SIG-M5 treated with dmso at 0.1 percent for 504 hours (cell line): ENCODE data around the gene RUSF1.
"Not testable (repeated sequence)": the region's sequence is repeated elsewhere in the genome, so short reads cannot be mapped to it uniquely, and the experiment has no call there.

ENCODE experiments used
- DNase-seq: peaks from one replicate; lab custom pipeline; 2025; ENCODE audit not compliant: unreplicated experiment; lab: John Stamatoyannopoulos, UW

RUSF1 gene

GRCh38 chr16:31487720-31488467 is 20.3 kb downstream of the RUSF1 start:
- no peak for DNase-seq

- no peak for DNase-seq
These were observed 21.0 kb downstream of the RUSF1 start for GRCh38 chr16:31487071-31487719.

DNA sequence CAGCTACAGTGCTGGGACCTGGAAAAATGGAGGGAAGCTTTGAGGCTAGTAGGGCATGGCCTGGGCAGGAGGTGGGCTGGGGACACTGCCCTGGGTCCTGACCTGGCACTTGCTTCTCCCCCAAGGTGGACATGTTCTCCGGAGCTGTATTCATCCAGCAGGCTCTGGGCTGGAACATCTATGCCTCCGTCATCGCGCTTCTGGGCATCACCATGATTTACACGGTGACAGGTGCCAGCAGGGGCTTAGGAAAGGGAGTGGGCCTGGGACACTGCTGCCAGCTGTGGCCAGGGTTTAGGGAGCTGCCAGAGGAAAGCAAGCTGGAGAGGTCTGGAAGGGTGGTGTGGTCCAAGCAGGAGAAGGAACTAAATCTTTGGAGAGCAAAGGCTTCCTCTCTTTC is 22.1 kb downstream of the RUSF1 start:
- DNase-seq = no peak

- DNase-seq = no peak
These were observed 22.6 kb downstream of the RUSF1 start for GRCh38 chr16:31485571-31485970.

DNA sequence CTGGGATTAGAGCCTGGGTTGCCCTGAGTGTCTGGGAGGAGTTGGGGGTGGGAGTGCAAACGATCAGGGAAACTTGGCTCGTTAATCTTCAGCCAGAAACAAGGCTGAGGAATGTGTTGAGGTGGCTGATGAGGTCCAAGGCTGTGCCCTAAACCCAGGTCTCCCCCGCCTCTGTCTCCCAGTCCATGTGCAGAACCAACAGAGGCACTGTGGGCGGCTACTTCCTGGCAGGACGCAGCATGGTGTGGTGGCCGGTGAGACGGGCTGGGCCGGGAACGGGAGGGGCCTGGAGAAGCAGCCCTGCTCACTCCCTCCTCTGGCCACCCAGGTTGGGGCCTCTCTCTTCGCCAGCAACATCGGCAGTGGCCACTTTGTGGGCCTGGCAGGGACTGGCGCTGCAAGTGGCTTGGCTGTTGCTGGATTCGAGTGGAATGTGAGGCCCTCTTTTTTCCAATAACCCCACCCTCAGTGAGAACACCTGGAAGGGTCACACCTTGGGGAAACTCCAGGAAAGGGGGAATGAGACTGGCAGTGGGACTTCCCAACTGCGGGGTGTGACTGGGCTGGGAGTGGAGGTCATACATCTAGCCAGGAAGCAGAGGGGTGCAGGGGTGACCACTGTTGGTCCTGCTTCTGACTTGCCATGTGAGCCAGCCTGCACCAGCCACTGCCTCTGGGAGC is 23.6 kb downstream of the RUSF1 start:
- no peak for DNase-seq

- DNase-seq = not testable (repeated sequence)
These were observed 24.1 kb downstream of the RUSF1 start for GRCh38 chr16:31484048-31484447.

DNA sequence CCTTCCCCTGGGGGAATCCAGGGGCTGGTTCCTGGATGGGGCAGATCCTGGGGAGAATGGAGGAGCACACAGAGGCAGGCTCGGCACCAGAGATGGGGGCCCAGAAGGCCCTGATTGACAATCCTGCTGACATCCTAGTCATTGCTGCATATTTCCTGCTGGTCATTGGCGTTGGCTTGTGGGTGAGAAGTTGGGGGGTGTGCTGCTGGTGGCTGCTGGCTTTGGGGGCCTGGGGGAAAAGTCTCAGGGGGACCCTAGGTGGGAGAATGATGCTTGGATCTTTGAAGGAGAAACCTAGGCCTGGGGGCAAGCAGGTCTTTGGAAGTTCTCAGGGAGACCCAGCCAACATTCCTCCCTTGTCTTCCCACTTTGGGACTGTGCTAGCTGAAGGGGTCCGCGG is 25.1 kb downstream of the RUSF1 start, which contains the start of gene SLC5A2:
SLC5A2 (plus strand) TSS at position 43 of the 400 bp plus-strand sequence; CDS start at position 57, 14 bp downstream.
- DNase-seq = no peak

DNA sequence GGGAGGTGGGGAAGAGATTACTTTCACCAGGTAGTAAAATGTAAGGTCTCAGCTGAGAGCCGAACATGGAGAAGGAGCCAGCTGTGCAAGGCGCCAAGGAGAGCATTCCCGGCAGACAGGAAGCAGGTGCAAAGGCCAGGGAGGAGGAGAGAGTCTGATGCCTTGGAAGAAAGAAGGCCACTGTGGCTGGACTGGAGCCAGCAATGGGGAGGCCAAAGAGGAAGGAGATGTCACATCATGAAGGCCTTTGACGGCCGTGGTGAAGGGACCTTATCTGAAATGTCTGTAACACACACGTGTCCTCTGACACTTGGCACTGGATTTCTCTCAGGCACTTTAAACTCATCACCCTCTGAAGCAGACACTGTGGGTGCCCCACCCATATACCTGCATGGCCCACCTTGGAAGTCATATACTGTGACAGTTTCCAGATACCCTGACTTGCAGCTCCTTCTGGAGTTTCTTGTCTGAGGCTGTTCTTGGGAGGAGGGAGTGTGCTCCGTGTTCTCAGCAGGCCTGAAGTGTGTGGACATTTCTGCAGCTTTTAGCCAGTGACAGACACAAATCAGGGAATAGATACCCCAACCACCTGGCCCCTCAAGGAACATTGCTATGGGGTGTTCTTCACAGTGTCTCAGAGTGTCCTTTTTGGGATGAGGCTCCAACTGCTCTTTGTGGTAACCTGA is 27.2 kb downstream of the RUSF1 start:
- DNase-seq = no peak

DNA sequence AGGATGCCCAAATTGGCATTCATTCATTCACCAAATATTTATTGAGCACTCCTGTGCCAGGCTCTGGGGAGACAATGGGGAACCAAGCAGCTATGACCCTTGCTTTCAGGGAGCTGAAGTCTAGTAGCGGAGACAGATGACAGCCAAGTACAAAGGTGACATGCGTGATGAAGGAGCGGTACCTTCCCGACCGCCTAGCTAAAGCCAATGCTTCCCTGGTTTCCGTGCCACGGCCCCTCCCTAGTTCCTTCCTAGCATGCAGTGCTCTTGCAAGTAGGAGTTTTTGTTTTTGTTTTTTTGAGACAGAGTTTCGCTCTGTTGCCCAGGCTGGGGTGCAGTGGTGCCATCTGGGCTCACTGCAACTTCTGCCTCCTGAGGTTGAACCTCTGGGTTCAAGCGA is 28.4 kb downstream of the RUSF1 start:
- DNase-seq = no peak

DNA sequence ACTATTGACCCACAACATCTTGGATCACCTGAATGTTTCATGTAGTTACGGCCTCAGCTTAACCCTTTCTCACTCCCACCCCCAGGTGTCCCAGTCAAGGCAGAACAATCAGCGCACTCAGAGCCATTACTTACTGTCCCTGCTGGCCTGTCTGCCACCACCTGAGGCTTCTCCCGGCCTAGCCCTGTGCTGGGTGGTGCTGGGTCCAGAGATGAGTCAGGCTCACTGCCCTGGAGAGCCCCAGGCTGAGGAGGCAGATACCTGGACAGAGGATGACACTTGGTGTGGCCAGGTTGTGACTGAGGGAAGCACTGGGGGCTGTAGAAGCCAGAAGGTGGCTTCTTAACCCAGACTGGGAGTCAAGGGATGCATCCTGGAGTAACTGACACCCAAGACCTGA is 29.2 kb downstream of the RUSF1 start:
- DNase-seq = no peak

DNA sequence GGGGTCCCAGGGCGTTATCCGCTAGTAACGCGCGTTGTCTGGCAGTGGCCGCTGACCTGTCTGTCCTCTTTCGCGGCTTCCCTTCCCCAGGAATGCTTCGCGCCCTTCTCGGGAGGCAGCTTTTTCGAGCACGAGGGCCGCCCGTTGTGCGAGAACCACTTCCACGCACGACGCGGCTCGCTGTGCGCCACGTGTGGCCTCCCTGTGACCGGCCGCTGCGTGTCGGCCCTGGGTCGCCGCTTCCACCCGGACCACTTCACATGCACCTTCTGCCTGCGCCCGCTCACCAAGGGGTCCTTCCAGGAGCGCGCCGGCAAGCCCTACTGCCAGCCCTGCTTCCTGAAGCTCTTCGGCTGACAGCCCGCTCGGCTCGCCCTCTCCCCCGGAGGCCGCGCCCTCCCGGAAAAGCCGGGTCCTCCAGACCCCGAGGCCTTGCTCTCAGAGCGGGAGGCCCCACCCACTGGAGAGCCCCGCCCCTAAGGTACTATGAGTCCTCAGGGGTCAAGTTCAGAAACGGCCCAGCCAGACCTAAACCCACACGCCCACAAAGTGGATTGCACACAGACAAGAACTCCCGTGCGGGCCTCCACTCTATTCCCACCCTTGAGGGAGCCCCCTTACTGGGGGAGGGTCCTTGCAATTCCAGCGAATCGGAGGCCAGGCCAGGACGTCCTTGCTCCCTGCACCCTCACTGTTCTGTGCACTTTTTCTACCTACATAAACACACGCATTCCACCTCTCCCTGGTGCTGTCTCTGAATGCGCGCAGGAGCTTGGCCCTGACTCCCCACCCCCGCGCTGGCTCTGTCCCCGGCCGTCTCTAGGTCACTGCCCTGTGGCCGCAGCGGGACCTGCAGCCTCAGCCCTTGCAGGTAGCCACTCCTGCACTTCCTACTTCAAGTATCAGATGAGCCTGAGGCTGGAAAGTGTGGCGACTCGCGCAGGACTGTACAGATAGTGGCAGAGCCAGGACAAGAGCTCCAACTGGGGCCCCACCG is 30.7 kb downstream of the RUSF1 start:
- no peak for DNase-seq

DNA sequence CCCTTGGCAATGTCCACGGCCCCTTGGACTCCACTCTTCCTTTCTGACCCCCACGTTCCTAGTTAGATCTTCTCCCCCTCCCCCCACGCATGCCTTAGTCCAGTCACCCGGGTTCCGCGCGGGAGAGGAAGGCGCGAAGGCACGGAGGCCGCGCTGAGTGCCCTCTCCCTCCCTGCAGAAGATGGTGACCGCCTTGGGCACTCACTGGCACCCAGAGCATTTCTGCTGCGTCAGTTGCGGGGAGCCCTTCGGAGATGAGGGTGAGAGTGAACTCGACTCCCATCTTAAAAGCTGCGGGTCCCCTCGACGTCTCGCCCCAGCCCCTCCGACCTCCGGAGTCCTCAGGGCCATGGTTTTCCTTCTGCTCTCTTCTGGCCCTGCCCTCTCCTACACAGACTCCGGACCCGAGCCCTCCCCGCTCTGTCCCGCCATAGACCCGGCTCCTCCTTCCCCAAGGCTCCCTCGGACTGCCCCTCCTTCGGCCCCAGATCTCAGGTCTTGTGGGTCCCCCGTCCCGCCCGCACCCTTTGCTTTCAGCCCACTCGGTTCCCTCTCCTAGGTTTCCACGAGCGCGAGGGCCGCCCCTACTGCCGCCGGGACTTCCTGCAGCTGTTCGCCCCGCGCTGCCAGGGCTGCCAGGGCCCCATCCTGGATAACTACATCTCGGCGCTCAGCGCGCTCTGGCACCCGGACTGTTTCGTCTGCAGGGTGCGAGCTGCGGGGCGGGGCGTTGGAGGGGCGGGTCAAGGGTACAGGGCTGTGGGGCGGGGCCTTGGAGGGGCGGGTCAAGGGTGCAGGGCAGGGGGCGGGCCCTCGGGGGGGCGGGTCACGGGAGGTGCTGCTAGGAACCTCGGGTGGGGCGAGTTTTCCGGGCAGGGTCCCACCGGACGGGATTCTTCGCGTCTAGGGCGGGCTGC is 31.6 kb downstream of the RUSF1 start:
- DNase-seq = no peak

DNA sequence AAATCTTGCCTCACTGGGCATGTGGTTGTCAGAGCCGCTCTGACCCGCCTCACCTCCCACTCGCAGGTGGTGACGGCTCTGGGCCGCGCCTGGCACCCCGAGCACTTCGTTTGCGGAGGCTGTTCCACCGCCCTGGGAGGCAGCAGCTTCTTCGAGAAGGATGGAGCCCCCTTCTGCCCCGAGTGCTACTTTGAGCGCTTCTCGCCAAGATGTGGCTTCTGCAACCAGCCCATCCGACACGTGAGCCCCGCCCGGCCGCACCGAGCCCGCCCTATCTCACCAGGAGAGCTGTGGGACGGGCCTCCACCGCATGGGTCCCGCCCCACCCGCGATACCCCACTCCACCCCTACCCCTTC is 32.3 kb downstream of the RUSF1 start:
- DNase-seq = no peak

- DNase-seq = no peak
These were observed 33.1 kb downstream of the RUSF1 start for GRCh38 chr16:31474773-31475738.

DNA sequence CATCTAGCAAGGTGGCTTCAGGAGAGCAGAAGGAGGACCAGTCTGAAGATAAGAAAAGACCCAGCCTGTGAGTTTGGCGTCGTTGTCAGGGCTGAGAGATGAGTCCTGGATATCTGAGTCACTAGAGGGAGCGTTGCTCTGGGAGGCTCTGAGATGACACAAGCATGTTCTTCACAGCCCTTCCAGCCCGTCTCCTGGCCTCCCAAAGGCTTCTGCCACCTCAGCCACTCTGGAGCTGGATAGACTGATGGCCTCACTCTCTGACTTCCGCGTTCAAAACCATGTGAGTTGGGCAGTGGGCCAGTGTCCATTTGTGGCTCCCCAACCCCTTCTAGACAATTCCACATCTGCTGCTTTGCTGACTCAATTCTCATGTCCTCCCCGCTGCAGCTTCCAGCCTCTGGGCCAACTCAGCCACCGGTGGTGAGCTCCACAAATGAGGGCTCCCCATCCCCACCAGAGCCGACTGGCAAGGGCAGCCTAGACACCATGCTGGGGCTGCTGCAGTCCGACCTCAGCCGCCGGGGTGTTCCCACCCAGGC is 33.9 kb downstream of the RUSF1 start:
- no peak for DNase-seq

GRCh38 chr16:31473264-31473984 is 34.8 kb downstream of the RUSF1 start:
- DNase-seq = no peak

DNA sequence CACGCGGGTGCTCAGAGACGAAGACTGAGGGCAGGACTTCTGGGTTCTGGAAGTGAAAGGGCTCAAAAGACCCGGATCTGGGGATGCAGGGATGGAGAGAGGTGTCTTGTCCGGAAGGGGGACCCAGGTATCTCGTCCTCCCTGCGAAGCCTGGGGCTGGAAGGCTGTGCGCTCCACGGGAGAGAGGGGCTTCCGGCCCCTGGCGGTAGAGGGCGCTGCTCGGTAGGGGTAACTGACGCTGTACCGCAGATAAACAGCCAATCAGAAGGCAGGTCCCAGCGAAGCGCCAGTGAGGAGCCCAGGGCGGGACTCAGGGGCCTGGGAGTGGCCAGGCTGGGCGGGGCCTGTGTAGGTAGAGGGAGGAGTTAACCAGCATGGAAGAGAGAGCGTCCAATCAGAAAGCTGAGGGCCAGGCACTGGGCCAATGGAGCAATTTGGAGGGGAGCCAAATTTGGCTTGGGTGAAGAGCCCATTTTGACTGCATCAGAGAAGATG is 35.4 kb downstream of the RUSF1 start:
- DNase-seq = no peak
